GM23338 (cell line): ENCODE data around the gene THTPA. TPM values are rescaled to one million over a fixed set of nuclear protein-coding genes. Genes with fewer than 3 reads are reported as not detected.
A peak's percentile ranks its signal among the peaks of the same experiment; 100 is the strongest.
"Not testable (repeated sequence)": the region's sequence is repeated elsewhere in the genome, so short reads cannot be mapped to it uniquely, and the experiment has no call there.

Source experiments
- ATAC-seq: fragments of 200-7000 bp; cut with Tn5 transposase; 3 replicates; pipeline ENCODE4 v1.9.1; 2020
- DNase-seq: peaks from one replicate; pipeline ENCODE4 v3.0.0-alpha.2; 2015; ENCODE audit warnings: low spot score
- H2AFZ ChIP-seq: fragments of 200-600 bp; sonication (generic); 2 replicates; pipeline ENCODE4 v1.8.0; 2016; ENCODE audit warnings: antibody characterized with exemption, mild to moderate bottlenecking, moderate library complexity
- H3F3A ChIP-seq: fragments of 200-600 bp; sonication (generic); replicated peaks from 2 replicates; pipeline ENCODE4 v1.8.0; 2017; ENCODE audit warnings: antibody characterized with exemption, mixed run types, low read depth
- H3K27ac ChIP-seq: fragments of 200-600 bp; sonication (generic); 2 replicates; pipeline ENCODE4 v1.6.1; 2016; ENCODE audit warnings: low read depth
- H3K27me3 ChIP-seq: fragments of 200-600 bp; sonication (generic); 2 replicates; pipeline ENCODE4 v1.8.0; 2016; ENCODE audit warnings: mild to moderate bottlenecking, mixed run types, moderate library complexity; ENCODE audit not compliant: insufficient read depth
- H3K36me3 ChIP-seq: fragments of 200-600 bp; sonication (generic); 2 replicates; pipeline ENCODE4 v1.8.0; 2016; ENCODE audit warnings: mild to moderate bottlenecking; ENCODE audit not compliant: insufficient read depth
- H3K4me1 ChIP-seq: fragments of 200-600 bp; sonication (generic); 2 replicates; pipeline ENCODE4 v1.8.0; 2016; ENCODE audit warnings: mild to moderate bottlenecking, moderate library complexity; ENCODE audit not compliant: insufficient read depth
- H3K4me2 ChIP-seq: fragments of 200-600 bp; sonication (generic); 2 replicates; pipeline ENCODE4 v1.7.1; 2017; ENCODE audit warnings: mixed run types
- H3K4me3 ChIP-seq: fragments of 200-600 bp; sonication (generic); 2 replicates; pipeline ENCODE4 v1.6.1; 2016; ENCODE audit warnings: mixed run types
- H3K79me2 ChIP-seq: fragments of 200-600 bp; sonication (generic); replicated peaks from 2 replicates; pipeline ENCODE4 v1.8.0; 2017; ENCODE audit warnings: mild to moderate bottlenecking; ENCODE audit not compliant: insufficient read depth
- H3K9me2 ChIP-seq: fragments of 200-600 bp; sonication (generic); 2 replicates; pipeline ENCODE4 v1.8.0; 2017; ENCODE audit not compliant: insufficient read depth
- H4K20me1 ChIP-seq: fragments of 200-600 bp; sonication (generic); replicated peaks from 2 replicates; pipeline ENCODE4 v1.8.0; 2017; ENCODE audit warnings: mild to moderate bottlenecking; ENCODE audit not compliant: insufficient read depth
- H3K27ac Mint-ChIP-seq: 2 replicates; pipeline ENCODE4 v1.8.0; 2020; ENCODE audit warnings: inconsistent platforms, mild to moderate bottlenecking, moderate library complexity, mixed read lengths
- H3K27me3 Mint-ChIP-seq: 3 replicates; pipeline ENCODE4 v1.8.0; 2022; ENCODE audit warnings: low read depth, mild to moderate bottlenecking, moderate library complexity, mixed read lengths, inconsistent platforms; ENCODE audit not compliant: insufficient read depth, poor library complexity
- H3K36me3 Mint-ChIP-seq: 3 replicates; pipeline ENCODE4 v1.8.0; 2021; ENCODE audit warnings: low read depth, mild to moderate bottlenecking, inconsistent platforms, moderate library complexity, mixed read lengths
- H3K4me1 Mint-ChIP-seq: 3 replicates; pipeline ENCODE4 v1.8.0; 2020; ENCODE audit warnings: mild to moderate bottlenecking, inconsistent platforms, mixed read lengths
- H3K4me3 Mint-ChIP-seq: 3 replicates; pipeline ENCODE4 v1.8.0; 2021; ENCODE audit warnings: moderate library complexity, mild to moderate bottlenecking, inconsistent platforms, mixed read lengths
- H3K9me3 Mint-ChIP-seq: 3 replicates; pipeline ENCODE4 v1.8.0; 2020; ENCODE audit warnings: moderate library complexity, mild to moderate bottlenecking, inconsistent platforms, mixed read lengths
- CREB1 ChIP-seq: fragments of 250-450 bp; sonication (Bioruptor Pico); IDR thresholded peaks from 2 replicates; pipeline ENCODE4 v1.5.0; 2020; ENCODE audit warnings: low read depth, mild to moderate bottlenecking, moderate library complexity
- ETS1 ChIP-seq: IDR thresholded peaks from 2 replicates; pipeline ENCODE4 v1.6.1; 2016; ENCODE audit warnings: antibody characterized with exemption
- EZH2 ChIP-seq: fragments of 200-600 bp; sonication (generic); IDR thresholded peaks from one replicate; pipeline ENCODE4 v1.8.0; 2017; ENCODE audit warnings: antibody characterized with exemption, mild to moderate bottlenecking, low read depth; ENCODE audit not compliant: unreplicated experiment
- EZH2phosphoT487 ChIP-seq: fragments of 200-600 bp; sonication (generic); IDR thresholded peaks from one replicate; pipeline ENCODE4 v1.8.1; 2018; ENCODE audit warnings: antibody characterized with exemption; ENCODE audit not compliant: unreplicated experiment
- JUNB ChIP-seq: IDR thresholded peaks from one replicate; pipeline ENCODE4 v1.6.1; 2016; ENCODE audit warnings: antibody characterized with exemption; ENCODE audit not compliant: unreplicated experiment
- NANOG ChIP-seq: IDR thresholded peaks from 2 replicates; pipeline ENCODE4 v1.6.1; 2016; ENCODE audit warnings: antibody characterized with exemption, borderline replicate concordance
- ZNF114 ChIP-seq: fragments of 250-450 bp; sonication (Bioruptor Pico); IDR thresholded peaks from 2 replicates; pipeline ENCODE4 v1.5.0; 2020; ENCODE audit warnings: mild to moderate bottlenecking, moderate library complexity
- ZNF331 ChIP-seq: fragments of 250-450 bp; sonication (Bioruptor Pico); IDR thresholded peaks from 2 replicates; pipeline ENCODE4 v1.5.0; 2020; ENCODE audit warnings: low read depth, mild to moderate bottlenecking, moderate library complexity
- polyA plus RNA-seq: library from polyadenylated mRNA; unstranded; fragments of >200 nt; fragmentation: Nextera tagmentation; extraction: Ambion mirVana; gene quantifications from 2 replicates; pipeline ENCODE4 v1.2.1, GENCODE V29; 2016
- total RNA-seq: library from RNA; depleted of rRNA; stranded (reverse); fragments of >200 nt; shearing (Covaris generic); gene quantifications from 2 replicates; pipeline ENCODE4 v1.2.3, GENCODE V29; 2014
- TF ChIP-seq, protein P1 (sequence below): fragments of 250-450 bp; sonication (Bioruptor Pico); IDR thresholded peaks from 2 replicates; pipeline ENCODE4 v1.5.0; 2020; ENCODE audit warnings: mild to moderate bottlenecking, moderate library complexity
- TF ChIP-seq, protein P2 (sequence below): IDR thresholded peaks from one replicate; pipeline ENCODE4 v1.6.1; 2018; ENCODE audit warnings: antibody characterized with exemption; ENCODE audit not compliant: unreplicated experiment

The THTPA gene
- total and polyA plus RNA-seq, 2 experiments from 2014 or later = 8.6 to 21.3 TPM

GRCh38 chr14:23536906-23537305, 19.2 kb upstream of the THTPA start:
- Mint-ChIP-seq H3K36me3 (peaks cover 45% of the 10 kb centered on the region), H3K27me3 (peaks cover 26% of the 10 kb centered on the region), H3K4me3 (peak overlapping the region; percentile 85), H3K27ac (peak overlapping the region; percentile 96), H3K4me1 (peaks cover 52% of the 10 kb centered on the region)
- Histone ChIP-seq H3K4me2 (peak overlapping the region; percentile 35), H3K27ac (peak overlapping the region; percentile 82), H3K4me3 (peak overlapping the region; percentile 60), H3K79me2 (peaks cover 14% of the 10 kb centered on the region), H3K4me1 (peaks cover 33% of the 10 kb centered on the region), H3F3A (peaks cover 11% of the 10 kb centered on the region)
- DNase-seq, H3K9me3 Mint-ChIP-seq, H4K20me1 ChIP-seq, H3K9me2 ChIP-seq, H2AFZ ChIP-seq, H3K27me3 ChIP-seq, H3K36me3 ChIP-seq, ATAC-seq: not testable (repeated sequence)
- 0 out of 2 replicates have a peak, but pooled peaks have one; percentile 60 for TF ChIP-seq ZNF114

DNA sequence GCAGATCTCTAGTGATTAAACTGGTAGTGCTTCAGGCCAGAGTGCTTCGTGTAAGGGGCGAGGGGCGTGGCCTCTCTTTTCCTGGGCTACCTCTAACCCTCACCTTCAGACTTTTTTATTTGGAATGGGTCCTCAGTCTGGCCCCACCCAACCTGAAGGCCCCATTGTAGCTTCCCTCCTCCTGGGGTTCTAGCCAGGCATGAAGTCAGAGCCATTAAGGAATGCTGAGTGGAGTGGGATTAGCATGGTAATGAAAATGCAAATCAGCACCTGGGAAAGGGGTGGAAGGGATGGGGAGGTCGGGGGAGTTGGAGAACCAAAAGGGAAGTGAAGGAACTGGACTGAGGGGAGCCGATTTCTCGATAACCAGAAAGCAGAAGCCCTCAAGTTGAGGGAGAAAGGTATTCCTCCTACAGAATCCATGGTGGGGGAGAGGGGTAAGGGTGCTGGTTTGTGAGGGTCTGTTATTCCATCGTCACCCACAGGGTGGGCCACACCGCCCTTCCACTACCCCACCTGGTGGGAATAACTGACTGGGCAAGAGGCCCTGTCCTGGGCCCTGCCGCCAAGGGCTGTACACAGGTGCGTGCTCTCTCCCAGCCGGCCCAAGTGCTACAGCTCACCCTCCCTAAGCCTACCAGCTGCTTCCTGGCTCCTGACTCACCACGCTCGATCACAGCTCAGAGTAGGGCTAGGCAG, 18.6 kb upstream of the THTPA start:
- Histone ChIP-seq H3K4me1 (peaks cover 37% of the 10 kb centered on the region), H3K4me3 (peak overlapping the region; percentile 60), H3K27ac (peak overlapping the region; percentile 100), H3K9me2 (no peaks in the 10 kb centered on the region), H3K27me3 (no peaks in the 10 kb centered on the region), H3K36me3 (peaks cover 7% of the 10 kb centered on the region; the same call in 1 of the 2 replicates), H4K20me1 (no peaks in the 10 kb centered on the region), H3K4me2 (peak overlapping the region; percentile 90), H3K79me2 (peaks cover 18% of the 10 kb centered on the region), H2AFZ (no peak overlapping the region), H3F3A (peaks cover 11% of the 10 kb centered on the region)
- peaks cover 22% of the 10 kb centered on the region for H3K27me3 Mint-ChIP-seq
- peak overlapping the region; percentile 85 for H3K4me3 Mint-ChIP-seq
- no peaks in the 10 kb centered on the region for H3K9me3 Mint-ChIP-seq
- DNase-seq (peak; percentile 97), ATAC-seq (peak; percentile 80)
- peaks cover 45% of the 10 kb centered on the region for H3K36me3 Mint-ChIP-seq
- H3K4me1 Mint-ChIP-seq = peaks cover 53% of the 10 kb centered on the region
- H3K27ac Mint-ChIP-seq = peak overlapping the region; percentile 96
- TF ChIP-seq NANOG (peak; percentile 44; the same call in 1 of the 2 replicates), ETS1 (no peak), ZNF331 (no peak), EZH2 (no peak), ZNF114 (no peak), EZH2phosphoT487 (no peak), CREB1 (CRISPR knock-in tag) (peak; percentile 33; the same call in 1 of the 2 replicates), JUNB (no peak)
- TF ChIP-seq, protein P1, sequence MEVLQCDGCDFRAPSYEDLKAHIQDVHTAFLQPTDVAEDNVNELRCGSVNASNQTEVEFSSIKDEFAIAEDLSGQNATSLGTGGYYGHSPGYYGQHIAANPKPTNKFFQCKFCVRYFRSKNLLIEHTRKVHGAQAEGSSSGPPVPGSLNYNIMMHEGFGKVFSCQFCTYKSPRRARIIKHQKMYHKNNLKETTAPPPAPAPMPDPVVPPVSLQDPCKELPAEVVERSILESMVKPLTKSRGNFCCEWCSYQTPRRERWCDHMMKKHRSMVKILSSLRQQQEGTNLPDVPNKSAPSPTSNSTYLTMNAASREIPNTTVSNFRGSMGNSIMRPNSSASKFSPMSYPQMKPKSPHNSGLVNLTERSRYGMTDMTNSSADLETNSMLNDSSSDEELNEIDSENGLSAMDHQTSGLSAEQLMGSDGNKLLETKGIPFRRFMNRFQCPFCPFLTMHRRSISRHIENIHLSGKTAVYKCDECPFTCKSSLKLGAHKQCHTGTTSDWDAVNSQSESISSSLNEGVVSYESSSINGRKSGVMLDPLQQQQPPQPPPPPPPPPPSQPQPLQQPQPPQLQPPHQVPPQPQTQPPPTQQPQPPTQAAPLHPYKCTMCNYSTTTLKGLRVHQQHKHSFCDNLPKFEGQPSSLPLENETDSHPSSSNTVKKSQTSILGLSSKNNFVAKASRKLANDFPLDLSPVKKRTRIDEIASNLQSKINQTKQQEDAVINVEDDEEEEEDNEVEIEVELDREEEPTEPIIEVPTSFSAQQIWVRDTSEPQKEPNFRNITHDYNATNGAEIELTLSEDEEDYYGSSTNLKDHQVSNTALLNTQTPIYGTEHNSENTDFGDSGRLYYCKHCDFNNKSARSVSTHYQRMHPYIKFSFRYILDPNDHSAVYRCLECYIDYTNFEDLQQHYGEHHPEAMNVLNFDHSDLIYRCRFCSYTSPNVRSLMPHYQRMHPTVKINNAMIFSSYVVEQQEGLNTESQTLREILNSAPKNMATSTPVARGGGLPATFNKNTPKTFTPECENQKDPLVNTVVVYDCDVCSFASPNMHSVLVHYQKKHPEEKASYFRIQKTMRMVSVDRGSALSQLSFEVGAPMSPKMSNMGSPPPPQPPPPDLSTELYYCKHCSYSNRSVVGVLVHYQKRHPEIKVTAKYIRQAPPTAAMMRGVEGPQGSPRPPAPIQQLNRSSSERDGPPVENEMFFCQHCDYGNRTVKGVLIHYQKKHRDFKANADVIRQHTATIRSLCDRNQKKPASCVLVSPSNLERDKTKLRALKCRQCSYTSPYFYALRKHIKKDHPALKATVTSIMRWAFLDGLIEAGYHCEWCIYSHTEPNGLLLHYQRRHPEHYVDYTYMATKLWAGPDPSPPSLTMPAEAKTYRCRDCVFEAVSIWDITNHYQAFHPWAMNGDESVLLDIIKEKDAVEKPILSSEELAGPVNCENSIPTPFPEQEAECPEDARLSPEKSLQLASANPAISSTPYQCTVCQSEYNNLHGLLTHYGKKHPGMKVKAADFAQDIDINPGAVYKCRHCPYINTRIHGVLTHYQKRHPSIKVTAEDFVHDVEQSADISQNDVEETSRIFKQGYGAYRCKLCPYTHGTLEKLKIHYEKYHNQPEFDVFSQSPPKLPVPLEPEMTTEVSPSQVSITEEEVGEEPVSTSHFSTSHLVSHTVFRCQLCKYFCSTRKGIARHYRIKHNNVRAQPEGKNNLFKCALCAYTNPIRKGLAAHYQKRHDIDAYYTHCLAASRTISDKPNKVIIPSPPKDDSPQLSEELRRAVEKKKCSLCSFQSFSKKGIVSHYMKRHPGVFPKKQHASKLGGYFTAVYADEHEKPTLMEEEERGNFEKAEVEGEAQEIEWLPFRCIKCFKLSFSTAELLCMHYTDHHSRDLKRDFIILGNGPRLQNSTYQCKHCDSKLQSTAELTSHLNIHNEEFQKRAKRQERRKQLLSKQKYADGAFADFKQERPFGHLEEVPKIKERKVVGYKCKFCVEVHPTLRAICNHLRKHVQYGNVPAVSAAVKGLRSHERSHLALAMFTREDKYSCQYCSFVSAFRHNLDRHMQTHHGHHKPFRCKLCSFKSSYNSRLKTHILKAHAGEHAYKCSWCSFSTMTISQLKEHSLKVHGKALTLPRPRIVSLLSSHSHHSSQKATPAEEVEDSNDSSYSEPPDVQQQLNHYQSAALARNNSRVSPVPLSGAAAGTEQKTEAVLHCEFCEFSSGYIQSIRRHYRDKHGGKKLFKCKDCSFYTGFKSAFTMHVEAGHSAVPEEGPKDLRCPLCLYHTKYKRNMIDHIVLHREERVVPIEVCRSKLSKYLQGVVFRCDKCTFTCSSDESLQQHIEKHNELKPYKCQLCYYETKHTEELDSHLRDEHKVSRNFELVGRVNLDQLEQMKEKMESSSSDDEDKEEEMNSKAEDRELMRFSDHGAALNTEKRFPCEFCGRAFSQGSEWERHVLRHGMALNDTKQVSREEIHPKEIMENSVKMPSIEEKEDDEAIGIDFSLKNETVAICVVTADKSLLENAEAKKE (CRISPR knock-in tag) = peak; percentile 84
- TF ChIP-seq, protein P2, sequence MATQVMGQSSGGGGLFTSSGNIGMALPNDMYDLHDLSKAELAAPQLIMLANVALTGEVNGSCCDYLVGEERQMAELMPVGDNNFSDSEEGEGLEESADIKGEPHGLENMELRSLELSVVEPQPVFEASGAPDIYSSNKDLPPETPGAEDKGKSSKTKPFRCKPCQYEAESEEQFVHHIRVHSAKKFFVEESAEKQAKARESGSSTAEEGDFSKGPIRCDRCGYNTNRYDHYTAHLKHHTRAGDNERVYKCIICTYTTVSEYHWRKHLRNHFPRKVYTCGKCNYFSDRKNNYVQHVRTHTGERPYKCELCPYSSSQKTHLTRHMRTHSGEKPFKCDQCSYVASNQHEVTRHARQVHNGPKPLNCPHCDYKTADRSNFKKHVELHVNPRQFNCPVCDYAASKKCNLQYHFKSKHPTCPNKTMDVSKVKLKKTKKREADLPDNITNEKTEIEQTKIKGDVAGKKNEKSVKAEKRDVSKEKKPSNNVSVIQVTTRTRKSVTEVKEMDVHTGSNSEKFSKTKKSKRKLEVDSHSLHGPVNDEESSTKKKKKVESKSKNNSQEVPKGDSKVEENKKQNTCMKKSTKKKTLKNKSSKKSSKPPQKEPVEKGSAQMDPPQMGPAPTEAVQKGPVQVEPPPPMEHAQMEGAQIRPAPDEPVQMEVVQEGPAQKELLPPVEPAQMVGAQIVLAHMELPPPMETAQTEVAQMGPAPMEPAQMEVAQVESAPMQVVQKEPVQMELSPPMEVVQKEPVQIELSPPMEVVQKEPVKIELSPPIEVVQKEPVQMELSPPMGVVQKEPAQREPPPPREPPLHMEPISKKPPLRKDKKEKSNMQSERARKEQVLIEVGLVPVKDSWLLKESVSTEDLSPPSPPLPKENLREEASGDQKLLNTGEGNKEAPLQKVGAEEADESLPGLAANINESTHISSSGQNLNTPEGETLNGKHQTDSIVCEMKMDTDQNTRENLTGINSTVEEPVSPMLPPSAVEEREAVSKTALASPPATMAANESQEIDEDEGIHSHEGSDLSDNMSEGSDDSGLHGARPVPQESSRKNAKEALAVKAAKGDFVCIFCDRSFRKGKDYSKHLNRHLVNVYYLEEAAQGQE = no peak
